Activated CD4-positive, CD25-positive, alpha-beta regulatory T cell treated with anti-CD3 and anti-CD28 coated beads, Interleukin-2, amount 50 U/mL, for 16 hours (primary cell): ENCODE results near the gene C20orf144.
"Not testable (repeated sequence)": the region's sequence is repeated elsewhere in the genome, so short reads cannot be mapped to it uniquely, and the experiment has no call there.

Source experiments
- DNase-seq: peaks from one replicate; pipeline ENCODE4 v3.0.0-alpha.2; 2020; ENCODE audit warnings: low read depth, low spot score

C20orf144 gene

DNA sequence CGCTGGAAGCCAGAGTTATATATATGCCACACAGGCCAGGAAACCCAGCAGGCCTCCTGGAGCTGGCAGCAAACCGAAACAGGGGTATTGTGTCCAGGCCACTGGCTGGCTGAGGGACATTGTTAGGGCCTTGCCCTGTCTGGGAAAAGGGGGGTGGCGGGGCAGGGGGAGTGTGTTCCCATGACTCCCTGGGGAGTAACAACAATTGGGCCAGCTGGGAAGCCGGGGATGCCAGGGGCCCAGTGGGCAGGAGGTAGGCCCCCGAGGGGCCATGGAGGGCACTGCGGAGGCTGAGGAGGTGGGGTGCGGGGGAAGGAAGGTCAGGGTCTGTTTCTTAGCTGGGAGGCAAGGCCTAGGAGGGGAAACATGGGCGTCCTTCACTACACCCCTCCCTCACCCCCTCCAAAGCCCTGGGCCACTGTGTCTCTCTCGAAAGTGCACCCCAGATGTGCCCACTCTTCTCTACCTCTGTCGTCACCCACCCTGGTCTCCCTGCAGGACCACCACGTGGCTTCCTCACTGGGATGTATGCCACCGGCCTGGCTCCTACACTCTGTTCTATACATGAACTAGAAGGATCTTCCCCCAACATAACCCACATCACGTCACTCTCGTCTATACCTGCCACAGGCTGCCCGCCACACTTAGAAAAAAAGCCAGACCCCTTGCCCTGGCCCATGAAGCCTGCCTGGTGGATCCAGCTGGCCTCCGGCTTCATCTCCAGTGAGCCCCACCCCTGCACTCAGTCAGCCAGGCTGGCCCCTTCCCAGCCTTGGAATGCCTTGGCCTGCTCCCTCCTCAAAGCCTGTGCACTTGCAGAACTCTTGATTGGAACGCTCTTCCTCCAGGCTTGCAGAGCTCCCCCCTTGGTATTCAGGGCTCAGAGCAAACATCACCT is 31.9 kb downstream of the C20orf144 start:
- no peak for DNase-seq

DNA sequence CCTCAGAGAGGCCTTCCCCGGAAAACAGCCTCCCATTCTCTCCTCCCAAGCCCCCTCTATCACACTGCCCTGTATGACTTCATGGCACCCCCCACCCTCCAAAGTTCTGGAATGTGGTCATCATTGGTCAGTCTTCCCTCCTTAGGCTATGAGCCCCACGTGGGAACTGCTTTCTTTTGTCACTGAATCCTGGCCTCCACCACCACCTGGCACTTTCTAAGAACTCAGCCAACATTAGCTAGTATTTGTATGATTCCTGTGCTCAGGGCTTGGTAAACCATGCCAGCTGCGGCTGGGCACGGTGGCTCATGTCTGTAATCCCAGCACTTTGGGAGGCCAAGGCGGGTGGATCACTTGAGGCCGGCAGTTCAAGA is 32.5 kb downstream of the C20orf144 start:
- DNase-seq: no peak

DNA sequence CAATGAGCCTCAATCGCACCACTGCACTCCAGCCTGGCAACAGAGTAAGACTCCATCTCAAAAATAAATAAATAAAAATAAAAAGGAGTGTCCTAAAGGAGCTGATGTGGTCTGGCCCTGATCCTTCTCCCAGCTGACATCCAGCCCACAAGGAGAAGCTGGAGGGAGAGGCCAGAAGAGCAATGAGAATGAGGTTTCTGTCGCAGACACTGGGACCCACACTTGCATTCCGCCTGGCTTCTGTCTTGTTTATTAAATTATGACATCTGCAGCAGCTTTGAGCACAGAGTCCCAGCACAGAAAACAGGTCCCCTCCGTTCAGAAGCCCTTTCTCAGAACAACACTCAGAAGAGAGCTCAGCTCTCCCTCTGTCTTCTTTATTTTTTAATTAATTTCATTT is 34.3 kb downstream of the C20orf144 start:
- no peak for DNase-seq

DNA sequence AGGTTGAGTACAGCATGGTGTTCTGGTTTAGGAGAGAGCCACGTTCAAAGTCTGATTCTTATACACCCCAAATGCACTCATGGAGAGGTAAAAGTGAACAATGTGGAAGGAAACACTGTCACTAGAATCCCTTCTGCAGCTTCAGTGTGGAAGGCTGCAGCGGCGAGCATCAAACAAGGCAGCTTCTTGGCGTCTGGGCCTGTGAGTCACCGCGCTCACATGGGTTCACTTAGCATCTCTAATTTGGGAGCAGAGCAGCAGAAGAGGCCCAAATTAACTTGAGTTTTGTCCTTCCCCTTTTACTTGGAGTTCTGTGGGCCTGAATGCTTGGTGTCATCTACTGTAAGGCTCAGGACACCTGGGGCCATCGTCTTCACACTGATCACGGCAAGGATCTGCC is 35.0 kb downstream of the C20orf144 start:
- no peak for DNase-seq

DNA sequence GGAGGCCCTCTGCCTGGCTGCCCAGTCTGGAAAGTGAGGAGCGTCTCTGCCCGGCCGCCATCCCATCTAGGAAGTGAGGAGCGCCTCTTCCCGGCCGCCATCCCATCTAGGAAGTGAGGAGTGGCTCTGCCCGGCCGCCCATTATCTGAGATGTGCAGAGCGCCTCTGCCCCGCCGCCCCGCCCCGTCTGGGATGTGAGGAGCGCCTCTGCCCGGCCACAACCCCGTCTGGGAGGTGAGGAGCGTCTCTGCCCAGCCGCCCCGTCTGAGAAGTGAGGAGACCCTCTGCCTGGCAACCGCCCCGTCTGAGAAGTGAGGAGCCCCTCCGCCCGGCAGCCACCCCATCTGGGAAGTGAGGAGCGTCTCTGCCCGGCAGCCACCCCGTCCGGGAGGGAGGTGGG is 36.8 kb downstream of the C20orf144 start:
- DNase-seq: not testable (repeated sequence)

DNA sequence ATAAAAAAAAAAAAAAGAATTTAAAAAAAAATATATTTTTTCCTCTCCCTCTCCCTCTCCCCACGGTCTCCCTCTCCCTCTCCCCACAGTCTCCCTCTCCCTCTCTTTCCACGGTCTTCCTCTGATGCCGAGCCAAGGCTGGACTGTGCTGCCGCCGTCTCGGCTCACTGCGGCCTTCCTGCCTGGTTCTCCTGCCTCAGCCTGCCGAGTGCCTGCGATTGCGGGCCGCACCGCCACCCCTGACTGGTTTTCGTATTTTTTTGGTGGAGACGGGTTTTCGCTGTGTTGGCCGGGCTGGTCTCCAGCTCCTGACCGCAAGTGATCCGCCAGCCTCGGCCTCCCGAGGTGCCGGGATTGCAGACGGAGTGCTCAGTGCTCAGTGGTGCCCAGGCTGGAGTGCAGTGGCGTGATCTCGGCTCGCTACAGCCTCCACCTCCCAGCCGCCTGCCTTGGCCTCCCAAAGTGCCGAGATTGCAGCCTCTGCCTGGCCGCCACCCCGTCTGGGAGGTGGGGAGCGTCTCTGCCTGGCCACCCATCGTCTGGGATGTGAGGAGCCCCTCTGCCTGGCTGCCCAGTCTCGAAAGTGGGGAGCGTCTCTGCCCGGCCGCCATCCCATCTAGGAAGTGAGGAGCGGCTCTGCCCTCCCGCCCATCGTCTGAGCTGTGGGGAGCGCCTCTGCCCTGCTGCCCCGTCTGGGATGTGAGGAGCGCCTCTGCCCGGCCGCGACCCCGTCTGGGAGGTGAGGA is 38.7 kb downstream of the C20orf144 start:
- not testable (repeated sequence) for DNase-seq

DNA sequence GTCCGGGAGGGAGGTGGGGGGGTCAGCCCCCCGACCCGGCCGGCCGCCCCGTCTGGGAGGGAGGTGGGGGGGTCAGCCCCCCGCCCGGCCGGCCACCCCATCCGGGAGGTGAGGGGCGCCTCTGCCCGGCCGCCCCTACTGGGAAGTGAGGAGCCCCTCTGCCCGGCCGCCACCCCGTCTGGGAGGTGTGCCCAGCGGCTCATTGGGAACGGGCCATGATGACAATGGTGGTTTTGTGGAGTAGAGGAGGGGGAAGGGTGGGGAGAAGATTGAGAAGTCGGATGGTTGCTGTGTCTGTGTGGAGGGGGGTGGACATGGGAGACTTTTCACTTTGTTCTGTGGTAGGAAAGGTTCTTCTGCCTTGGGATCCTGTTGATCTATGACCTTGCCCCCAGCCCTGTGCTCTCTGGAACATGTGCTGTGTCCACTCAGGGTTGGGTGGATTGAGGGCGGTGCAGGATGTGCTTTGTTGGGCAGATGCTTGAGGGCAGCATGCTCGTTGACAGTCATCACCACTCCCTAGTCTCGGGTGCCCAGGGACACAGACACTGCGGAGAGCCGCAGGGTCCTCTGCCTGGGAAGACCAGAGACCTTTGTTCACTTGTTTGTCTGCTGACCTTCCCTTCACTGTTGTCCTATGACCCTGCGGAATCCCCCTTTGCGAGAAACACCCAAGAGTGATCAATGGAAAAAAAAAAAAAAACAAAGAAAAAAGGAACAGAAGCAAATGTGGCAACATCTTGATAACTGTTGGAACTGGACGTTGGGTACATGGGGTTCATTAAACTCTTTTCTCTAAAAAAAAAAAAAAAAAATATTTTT is 39.7 kb downstream of the C20orf144 start:
- no peak for DNase-seq

DNA sequence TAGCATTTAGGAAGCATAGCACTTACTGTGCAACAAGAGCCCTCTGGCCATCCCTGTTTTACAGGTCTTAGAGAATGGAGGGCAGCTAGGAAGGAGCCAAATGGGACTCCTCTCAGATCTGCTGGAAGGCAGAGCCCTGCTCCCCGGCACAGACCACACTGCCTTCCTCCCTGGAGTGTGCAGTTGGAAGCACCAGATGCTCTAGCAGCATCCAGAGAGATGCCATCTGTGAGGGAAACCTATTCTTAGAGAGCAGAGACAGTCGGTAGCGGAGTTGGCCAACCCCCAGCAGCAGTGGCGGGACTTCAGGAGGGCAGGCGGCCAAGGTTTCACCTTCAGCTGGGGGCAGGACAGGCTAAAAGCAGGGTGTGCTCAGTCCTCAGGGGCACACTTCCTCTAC is 40.7 kb downstream of the C20orf144 start:
- DNase-seq: no peak

DNA sequence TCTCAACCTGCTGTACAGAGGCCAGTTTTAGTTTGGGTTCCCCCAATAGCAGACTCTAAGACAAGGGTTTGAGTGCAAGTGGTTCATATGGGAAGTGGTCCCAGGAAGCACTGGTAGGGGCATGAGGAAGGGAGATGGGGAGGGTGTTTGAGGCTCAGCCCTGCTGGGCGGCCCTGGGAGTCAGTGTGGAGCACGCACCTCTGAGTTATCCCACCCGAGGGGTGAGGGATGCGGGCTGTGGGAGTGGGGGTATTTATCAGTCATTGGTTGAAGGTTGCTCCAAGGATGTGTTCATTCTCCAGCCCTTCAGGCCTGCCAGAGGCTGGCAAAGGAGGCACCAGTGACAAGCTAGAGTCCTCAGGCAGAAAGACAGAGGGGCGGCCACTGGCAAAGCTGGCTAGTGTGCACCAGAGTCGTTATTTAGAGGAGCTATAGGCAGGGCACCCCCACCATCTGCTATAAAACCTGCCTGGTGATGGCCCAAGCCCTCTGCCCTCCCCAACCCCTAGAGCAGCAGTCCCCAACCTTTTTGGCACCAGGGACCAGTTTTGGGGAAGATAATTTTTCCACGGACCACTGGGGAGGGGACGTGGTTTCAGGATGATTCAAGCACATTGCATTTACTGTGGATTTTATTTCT is 41.5 kb downstream of the C20orf144 start:
- DNase-seq: no peak

DNA sequence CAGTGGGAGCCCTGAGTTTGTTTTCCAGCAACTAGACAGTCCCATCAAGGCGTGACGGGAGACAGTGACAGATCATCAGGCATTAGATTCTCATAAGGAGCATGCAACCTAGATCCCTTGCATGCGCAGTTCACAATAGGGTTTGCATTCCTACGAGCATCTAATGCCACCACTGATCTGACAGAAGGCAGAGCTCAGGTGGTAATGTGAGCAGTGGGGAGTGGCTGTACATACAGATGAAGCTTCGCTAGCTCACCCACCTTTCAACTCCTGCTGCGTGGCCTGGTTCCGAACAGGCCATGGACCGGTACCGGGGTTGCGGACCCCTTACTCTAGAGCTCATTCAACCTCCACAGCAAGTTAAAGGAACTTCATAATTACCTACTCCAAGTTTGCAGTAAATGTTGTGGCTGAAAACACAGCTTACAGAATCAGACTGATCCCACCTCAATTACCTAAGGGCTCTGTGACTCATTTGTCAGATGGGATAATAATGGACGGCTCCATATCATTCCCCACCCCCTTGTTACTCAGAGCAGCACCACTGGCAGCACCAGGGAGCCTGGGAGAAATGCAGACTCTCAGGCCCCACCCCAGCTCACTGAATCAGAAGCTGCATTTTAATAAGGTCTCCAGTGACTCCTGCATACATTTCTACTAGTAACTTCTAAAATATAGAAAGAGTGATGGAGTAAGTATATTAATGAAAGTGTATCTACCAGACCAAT is 42.2 kb downstream of the C20orf144 start:
- no peak for DNase-seq

DNA sequence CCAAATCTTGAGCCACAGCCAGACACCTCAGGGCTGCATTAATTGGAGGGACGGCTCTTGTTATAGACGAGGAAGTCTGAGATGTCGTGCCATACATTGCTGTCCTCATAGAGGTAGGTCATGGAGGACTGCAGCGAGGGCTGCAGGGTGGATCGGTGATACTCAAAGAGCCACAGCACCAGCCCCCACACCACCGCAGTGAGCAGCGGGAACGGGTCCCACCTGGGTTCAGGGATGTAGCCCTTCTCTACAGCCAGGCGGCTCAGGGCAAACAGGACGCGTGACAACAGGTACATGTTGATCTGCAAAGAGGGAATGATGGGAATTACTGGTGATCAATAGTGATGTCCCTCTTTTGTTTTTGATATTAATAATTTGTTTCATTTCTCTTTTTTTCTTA is 45.5 kb downstream of the C20orf144 start:
- DNase-seq: no peak

DNA sequence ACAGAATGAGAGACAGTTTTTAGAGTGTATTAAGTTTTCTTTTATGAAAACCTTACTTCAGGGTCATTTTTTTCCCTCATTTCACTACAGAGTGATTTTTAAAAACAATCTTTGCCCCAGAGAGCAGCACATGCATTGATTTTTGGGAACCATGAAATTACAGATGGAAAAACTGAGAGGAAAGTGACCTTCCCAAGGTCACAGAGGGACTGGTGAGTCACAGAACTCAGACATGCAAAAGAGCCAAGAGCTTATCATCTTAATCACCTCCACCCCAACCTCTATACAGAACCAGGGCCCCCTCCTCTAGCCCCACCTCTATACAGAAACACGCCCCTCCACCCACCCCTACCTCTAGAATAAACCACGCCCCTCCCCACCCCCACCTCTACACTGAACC is 47.3 kb downstream of the C20orf144 start:
- DNase-seq: no peak

DNA sequence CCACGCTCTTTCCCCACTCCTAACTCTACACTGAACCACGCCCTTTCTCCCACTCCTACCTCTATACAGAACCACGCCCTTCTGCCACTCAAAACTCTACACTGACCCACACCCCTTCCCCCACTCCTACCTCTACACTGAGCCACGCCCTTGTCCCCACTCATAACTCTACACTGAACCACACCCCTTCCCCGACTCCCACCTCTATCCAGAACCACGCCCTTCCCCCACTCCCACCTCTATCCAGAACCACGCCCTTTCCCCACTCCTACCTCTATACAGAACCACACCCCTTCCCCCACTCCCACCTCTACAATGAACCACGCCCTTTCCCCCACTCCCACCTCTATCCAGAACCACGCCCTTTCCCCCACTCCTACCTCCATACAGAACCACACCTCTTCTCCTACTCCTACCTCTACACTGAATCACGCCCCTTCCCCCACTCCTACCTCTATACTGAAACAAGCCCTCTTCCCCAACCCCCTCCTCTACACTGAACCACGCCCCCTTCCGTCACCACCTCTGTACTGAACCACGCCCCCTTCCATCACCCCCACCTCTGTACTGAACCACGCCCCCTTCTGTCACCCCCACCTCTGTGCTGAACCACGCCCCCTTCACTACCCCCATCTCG is 47.9 kb downstream of the C20orf144 start:
- no peak for DNase-seq

DNA sequence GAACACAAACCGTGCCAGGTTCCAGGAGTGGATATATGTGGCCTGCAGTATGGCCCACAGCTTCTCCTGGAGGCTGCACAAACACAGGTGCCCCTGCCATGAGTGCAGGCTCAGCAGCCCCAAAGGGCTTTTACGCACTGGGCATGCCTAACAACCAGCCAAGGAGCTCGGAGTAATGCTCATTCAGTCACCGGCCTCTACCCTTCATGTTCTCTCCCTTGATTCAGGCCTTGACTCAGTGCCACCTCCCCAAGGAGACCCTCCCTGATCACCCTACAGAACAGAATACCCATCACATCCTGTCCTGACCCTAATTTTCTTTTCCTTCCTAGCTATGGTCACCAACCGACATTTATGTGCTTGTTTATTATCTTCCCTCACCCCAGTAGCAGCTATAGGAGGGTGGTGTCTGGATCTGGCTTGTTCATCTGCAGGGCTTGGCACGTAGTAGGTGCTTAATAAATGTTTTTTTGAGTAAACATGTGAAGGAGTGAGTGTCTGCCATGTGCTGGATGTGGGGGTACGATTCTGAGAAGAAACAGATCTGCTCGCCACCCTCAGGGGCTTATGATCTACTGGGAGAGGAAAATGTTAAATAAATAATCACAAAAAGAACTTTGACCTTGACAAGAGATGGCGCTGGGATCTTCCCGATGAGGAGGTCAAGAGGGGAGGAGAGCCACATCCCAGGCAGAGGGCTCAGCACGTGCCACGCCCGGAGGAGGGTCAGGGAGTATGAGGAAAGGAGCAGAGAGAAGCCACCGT is 48.7 kb downstream of the C20orf144 start:
- no peak for DNase-seq

DNA sequence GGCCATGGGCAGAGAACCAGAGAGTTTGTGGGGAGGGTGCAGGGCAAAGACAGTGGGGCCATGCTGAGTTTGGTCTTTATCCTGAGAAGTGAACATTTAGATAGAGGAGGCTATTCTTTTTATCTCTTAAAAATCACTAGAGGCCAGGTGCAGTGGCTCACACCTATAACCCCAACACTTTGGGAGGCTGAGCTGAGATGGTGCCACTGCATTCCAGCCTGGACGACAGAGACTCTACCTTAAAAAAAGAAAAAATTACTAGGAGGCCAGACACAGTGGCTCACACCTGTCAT is 49.3 kb downstream of the C20orf144 start:
- DNase-seq: no peak
